ENCODE data around the gene CXCR3.

- TF ChIP-seq YY1 (IDR thresholded peaks at IDR 0.05; ENCODE audit: low read depth): no peak
- no peak for TF ChIP-seq REST (IDR thresholded peaks at IDR 0.05; ENCODE audit: low read depth)
- TF ChIP-seq TAF1 (IDR thresholded peaks at IDR 0.05; ENCODE audit: low read depth): no peak
- no peak for TF ChIP-seq EP300 (IDR thresholded peaks at IDR 0.05; ENCODE audit: borderline replicate concordance)
- TF ChIP-seq, protein P1, sequence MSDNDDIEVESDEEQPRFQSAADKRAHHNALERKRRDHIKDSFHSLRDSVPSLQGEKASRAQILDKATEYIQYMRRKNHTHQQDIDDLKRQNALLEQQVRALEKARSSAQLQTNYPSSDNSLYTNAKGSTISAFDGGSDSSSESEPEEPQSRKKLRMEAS (IDR thresholded peaks at IDR 0.05): no peak
- TF ChIP-seq CEBPB (IDR thresholded peaks at IDR 0.05): no peak
- TF ChIP-seq NFIC (IDR thresholded peaks at IDR 0.05): no peak
- TF ChIP-seq TCF12 (IDR thresholded peaks at IDR 0.05; ENCODE audit: low read depth): no peak
- TF ChIP-seq EGR1 (IDR thresholded peaks at IDR 0.05): no peak
Observed at GRCh38 chrX:71586929-71587328, 31.4 kb downstream of the CXCR3 start.

Measured in Ishikawa (cell line).